GM18507 (cell line): Measurements from ENCODE around the gene CMTM6.
"Not testable (repeated sequence)": the region's sequence is repeated elsewhere in the genome, so short reads cannot be mapped to it uniquely, and the experiment has no call there.

ENCODE experiments used
- DNase-seq: peaks from one replicate; pipeline ENCODE4 v3.0.0; 2011; ENCODE audit warnings: low read depth; ENCODE audit not compliant: insufficient read length; ENCODE audit errors: extremely low spot score
- FAIRE-seq: peaks from 2 replicates; lab custom pipeline; 2011; peaks lifted over from hg19 to GRCh38; lab: Jason Lieb, UNC

The CMTM6 gene

DNA sequence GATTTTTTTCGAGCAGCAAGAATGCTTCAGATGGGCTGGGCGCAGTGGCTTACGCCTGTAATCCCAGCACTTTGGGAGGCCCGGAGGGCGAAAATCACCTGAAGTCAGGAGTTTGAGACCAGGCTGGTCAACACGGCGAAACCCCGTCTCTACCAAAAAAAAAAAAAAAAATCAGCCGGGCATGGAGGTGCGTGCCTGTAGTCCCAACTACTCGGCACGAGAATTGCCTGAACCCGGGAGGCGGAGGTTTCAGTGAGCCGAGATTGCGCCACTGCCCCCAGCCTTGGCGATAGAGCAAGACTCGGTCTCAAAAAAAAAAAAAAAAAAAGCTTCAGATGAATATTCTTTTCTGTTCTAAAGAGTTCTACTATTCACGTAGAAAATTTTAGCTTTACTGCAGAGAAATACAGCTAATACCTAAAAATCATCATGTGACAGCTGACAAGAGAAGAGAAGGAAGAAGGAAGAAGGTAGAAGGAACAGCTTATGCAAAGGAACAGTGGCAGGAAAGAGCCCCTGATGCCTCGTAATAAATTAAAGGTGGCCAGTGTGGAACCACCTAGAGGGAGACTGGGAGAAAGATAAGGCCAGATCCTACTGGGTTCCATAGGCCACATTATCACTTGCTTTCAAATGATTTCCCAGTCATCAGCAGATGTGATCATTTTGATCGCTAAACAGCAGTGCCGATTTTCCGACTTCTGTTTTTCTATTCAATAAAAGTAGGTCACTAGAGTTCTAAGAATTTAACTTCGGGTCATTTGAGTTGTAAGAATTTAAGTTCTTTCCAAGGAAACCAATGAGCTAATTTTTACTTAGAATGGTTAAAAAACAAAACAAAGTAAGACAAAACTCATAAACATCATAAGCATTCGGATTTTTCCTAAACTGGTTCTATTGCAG, 1.5 kb downstream of the CMTM6 start:
- DNase-seq (no peak), FAIRE-seq (no peak)

DNA sequence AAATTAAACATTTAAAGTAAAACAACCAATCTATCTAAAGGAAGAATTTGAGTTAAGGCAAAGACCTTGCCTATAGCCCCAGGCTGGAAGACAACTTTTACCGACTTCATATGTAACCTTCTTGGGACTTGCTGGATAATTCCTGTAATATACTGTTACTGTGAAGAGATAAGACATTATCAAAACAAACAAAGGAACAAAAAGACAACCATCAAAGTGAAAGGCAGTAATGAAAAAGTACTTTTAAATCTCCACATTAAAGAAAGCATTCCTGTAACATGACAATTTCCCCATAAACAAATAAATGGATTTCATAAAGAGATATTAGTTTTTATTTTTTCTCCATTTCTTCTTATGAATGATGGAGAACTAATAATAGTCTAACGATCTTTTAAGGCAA, 2.4 kb downstream of the CMTM6 start:
- DNase-seq (no peak), FAIRE-seq (no peak)

- DNase-seq (no peak), FAIRE-seq (no peak)
Observed at GRCh38 chr3:32499585-32499984, 3.1 kb downstream of the CMTM6 start.

DNA sequence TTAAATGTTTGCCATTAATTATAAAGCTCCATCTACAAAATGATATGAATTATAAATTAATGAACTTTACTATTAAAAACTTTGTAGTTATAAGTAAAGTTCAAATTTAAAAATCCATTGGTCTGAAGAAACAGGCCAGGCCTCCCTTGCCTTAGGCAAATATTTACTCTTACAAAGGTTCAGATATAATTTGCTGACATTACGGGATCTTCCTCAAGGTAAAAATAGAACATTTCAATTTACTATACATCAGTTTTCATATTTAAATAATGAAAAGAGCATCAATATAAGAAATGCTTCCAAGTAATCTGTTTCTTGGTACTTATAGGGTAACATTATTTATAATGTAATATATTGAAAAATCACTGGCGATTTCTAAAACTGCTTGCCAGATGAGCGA, 3.7 kb downstream of the CMTM6 start:
- FAIRE-seq, result no peak
- no peak for DNase-seq

- DNase-seq (no peak), FAIRE-seq (no peak)
Observed at GRCh38 chr3:32498252-32498651, 4.4 kb downstream of the CMTM6 start.

GRCh38 chr3:32495609-32496008, 7.0 kb downstream of the CMTM6 start:
- peak; percentile 38 for FAIRE-seq
- DNase-seq, result no peak

DNA sequence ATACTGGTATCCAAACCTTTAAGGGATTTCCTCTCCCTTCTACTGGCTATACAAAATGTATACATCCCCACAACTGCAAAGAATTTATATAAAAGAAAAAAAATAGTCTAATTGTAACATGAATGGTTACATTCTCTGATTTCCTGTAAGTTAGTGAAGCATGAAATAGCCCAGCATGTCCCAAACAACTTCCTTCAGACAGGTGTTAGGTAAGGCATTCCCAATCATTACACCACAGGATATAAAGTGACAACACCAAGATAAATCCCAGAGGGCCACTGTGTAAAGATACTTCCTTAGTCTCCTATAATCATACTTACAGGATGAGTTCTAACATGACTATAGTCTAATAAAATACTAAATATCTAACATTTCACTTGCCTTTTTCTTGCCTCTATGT, 7.6 kb downstream of the CMTM6 start:
- DNase-seq (no peak), FAIRE-seq (no peak)

DNA sequence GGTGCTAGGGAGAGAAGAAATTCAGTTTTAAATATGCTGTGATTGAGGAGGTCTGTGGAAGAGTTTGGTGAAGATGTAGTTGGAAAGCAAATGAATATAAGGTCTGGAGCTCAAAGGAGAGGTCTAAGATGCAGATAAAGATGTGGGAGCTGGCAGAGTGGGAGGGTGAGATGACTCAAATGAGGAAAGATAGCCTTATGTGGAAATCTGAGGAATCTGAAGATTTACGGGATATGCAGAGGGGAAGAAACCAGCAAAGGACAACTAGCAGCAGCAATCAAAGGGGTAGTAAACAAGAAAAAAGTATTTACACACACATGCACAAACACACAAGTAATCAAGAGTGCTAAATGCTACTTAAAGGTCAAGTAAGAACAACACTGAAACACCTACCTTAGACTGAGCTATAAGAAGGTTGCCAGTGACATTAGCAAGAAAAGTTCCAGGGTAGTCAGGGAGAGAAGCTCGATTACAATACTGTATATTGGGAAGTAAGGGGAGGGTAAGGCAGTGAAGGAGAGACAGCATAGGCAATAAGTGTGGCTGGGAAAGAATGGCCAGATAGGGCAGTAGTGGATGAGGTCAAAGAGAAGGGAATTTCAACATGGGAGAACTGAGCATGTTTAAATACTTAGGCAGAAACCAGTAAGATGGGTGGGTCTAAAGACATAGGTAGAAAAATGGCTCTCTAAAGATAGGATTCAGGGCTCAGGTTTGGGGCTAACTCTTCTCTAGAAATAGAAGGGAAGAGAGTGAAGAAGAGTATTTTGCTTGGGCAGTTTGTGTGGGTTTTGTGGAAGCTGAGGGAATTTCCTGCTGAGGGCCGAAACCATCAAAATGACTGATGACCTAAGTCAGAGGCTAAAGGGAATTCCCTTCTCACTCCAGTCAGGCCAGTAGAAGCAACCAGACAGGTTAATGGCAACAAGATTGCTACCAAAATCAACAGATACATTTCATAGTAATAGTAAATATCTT, 8.9 kb downstream of the CMTM6 start:
- FAIRE-seq (peak; percentile 89), DNase-seq (no peak)

- peak; percentile 59 for FAIRE-seq
Observed at GRCh38 chr3:32492684-32493436, 9.8 kb downstream of the CMTM6 start.

GRCh38 chr3:32488474-32489008, 14.1 kb downstream of the CMTM6 start:
- no peak for FAIRE-seq

More at GRCh38 chr3:32492684-32493436, 9.8 kb downstream of the CMTM6 start:
- DNase-seq, result no peak

GRCh38 chr3:32487781-32488473, 14.7 kb downstream of the CMTM6 start:
- FAIRE-seq (no peak), DNase-seq (no peak)

More at GRCh38 chr3:32488474-32489008, 14.1 kb downstream of the CMTM6 start:
- DNase-seq, result no peak

GRCh38 chr3:32484436-32484835, 18.2 kb downstream of the CMTM6 start:
- FAIRE-seq, result peak; percentile 53
- DNase-seq, result no peak

DNA sequence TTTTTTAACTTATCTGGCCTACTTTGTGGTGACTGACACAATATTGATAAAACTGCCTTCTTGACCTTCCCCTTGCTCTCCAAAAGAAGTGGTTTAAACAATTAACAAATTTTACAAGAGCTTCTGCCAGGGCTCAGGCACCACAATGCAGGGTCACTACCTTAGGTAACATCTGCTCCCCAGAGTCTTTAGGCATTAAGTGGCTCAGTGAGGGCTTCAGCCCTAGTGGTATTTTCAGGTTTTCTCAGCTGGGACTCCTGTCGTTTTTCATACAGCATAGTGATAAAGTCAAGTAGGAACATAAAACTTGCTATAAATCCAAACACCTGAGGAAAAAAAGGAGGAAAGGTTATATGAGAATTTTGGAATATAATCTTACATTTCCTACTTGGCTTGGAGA, 18.9 kb downstream of the CMTM6 start:
- no peak for FAIRE-seq
- no peak for DNase-seq

DNA sequence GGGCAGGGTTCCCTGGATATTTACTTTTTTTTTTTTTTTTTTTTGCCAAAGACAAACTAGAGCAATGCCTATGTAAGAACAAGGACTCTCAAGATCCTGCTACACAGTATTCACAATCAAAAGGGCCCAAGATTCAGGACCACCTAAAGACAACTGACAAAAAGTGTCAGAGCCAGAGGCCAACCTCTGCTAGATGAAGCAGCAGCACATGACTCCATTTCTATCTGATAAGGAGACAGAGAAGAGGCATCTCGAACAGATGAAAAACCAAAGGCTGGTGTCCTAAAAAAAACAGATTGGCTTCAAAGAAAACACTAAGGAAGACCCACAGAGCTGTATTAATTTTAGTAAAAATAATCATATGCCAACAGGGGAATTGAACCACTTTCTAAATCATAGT, 20.0 kb downstream of the CMTM6 start:
- DNase-seq (no peak), FAIRE-seq (no peak)

GRCh38 chr3:32481791-32482631, 20.6 kb downstream of the CMTM6 start:
- DNase-seq (no peak), FAIRE-seq (no peak)

GRCh38 chr3:32480604-32481003, 22.0 kb downstream of the CMTM6 start:
- FAIRE-seq, result no peak
- no peak for DNase-seq

DNA sequence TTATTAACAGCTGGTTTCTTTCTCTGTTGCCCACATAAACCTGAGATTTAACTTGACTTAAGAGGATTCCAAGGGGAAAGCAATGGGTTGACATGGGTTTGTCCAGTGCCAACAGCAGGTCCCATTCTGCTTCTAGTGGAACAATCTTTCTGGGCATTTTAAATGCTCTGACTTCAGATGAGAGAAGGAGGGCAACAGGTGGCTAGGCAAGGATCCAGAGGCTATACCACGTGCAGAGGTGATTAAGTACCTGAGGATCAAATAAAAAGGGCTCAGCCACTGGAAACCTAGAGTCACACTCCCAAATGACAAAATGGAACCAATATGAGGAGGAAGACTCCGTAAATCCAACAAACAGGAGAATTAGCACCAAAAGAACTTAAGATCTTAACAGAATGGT, 28.5 kb downstream of the CMTM6 start:
- FAIRE-seq, result no peak

GRCh38 chr3:32472151-32472550, 30.5 kb downstream of the CMTM6 start:
- not testable (repeated sequence) for FAIRE-seq, DNase-seq

More for the DNA sequence above, 28.5 kb downstream of the CMTM6 start:
- DNase-seq, result no peak
